Muscle of back (tissue), 11 donors: ENCODE data around the gene DPYSL5. TPM values are rescaled to one million over a fixed set of nuclear protein-coding genes. Genes with fewer than 3 reads are reported as not detected.
A peak's percentile ranks its signal among the peaks of the same experiment; 100 is the strongest.

Experiments
- DNase-seq, 3 donors: peaks; one replicate each; pipeline versions ENCODE4 v3.0.0 to v3.0.0-alpha.2; 2013
- polyA plus RNA-seq, 10 donors: library from polyadenylated mRNA; unstranded; fragments of 120-200 nt; gene quantifications; one replicate each; pipeline ENCODE4 v1.2.1, GENCODE V29; 2013; ENCODE audit not compliant: insufficient read length in 10 of 10

The DPYSL5 gene
- polyA plus RNA-seq, 10 donors = 11.1 to 32.7 (median 22.1) TPM

DNA sequence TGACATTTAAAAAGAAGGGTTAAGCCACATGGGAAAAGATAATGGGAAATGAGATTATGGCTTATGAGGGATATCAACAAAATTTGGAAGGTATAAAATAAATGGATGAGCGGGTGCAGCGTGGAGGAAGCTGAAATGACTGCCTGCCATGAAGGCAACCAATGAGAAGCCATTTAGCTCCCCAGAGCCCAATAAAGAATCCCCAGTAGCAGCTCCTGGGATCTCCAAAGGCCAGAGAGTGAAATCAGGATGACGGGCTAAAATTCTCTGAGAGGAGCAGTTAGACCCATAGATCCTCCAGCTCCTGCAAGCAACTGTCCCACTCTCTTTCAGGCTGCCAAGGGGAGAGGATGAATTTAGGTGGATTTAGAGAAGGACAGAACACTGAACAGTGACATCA is 109.6 kb downstream of the DPYSL5 start:
- DNase-seq = no peak

GRCh38 chr2:26959331-26959730 is 111.4 kb downstream of the DPYSL5 start:
- no peak for DNase-seq

DNA sequence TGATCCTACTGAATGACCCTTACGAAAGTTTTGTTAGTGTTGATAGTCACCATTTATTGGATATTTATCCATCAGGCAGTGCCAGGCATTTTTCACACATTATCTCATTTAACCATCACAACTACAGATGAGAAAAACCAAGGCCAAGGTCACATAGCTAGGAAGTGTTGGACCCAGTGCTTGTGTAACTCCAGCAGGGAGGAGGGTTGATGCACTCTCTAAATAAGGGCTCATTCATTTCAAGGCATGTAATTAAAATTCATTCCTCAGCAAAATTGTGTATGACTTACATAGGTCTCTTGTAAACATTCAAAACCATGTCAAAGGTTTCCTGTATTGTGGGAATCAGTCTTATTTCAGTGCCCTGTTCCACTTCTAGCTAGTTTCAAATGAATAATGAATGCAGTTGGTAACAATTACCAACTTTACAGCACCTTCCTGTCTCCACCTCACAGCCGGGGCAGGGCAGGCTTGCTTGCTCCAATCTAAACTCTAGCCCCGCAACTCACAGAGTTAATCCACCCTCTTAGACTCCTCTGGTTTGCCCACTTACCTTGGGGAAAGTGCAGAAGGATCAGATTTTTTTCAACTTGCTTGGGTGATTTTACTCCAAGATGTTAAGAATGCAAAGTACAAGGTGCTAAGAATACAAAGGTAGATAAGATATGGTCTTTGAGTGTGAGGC is 116.7 kb downstream of the DPYSL5 start:
- no peak for DNase-seq

GRCh38 chr2:26968001-26968400 is 120.1 kb downstream of the DPYSL5 start:
- DNase-seq = no peak

GRCh38 chr2:26969077-26969844 is 121.3 kb downstream of the DPYSL5 start:
- DNase-seq = no peak

DNA sequence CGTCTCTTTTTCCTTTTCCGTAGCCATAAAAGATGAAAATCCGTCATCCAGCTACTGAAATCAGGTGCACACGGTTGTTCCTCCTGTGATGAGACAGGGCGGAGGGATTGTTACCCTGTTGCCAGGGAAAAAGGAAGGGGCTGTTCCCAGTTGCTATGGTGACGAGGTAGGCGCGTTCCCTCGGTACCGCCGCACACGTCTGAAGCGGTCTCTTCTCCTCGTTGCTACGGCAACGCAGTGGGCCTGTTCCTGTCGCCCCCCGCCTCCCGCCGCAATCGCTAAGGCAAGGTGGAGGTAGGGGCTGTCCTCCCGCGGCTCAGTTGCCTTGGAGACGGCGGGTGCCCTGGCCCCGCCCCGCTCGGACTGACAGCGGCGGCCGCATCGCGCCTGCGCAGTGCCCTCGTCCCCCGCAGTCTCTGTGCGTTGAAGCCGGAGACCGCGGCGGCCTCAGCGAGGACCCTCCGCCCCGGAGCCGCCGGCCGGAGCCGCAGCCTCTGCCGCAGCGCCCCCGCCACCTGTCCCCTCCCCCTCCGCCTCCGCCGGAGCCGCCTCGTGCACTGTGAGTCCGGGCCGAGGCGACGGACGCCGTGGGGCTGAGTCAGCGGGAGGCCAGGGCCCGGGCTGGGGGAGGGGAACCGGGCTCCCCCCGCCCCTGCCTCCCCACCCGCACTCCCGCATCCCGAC is 122.5 kb downstream of the DPYSL5 start, which contains the start of gene MAPRE3:
TSS of gene MAPRE3 (plus strand) at position 394 of the 684 bp plus-strand sequence. CDS start 51,582 bp downstream, outside the sequence.
- peak; percentile 53 to 92 (median 79) for DNase-seq

DNA sequence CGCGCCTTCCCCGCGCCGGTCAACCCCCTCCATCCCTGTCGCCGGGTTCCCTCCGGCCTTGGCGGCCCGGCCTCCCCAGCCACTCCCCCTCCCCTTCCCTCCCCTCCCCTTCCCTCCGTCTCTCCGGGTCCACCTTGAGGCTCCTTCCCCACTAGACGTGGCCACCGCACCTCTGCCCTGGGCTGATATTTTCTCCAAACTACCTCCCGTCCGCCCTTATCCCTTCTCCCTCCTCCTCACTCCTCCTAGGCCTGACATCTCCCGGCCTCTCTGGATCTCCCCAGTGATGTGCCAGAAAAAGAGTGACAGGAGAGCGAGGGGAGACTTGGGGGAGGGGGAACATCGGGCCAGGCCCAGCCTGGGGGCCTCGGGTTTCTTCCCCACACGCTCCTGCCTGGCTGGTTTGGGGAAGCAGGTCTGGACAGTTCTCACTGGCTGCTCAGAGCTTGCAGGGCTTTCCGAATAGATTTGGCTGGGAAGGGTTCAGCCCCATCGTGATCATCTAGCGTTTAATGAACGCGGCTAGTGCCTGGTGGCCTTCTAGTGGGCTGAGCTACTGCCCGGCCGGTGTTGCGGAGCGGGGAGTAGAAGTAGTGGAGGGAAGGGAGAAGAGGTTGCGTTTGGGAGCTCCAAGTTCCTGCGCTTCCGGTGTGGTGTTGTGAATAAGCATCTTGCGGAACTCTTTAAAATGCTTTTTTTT is 123.1 kb downstream of the DPYSL5 start:
- DNase-seq = peak in 1 of 3 donors; percentile 48

- peak in 1 of 3 donors; percentile 7 for DNase-seq
Measured at GRCh38 chr2:26971911-26972786, 124.2 kb downstream of the DPYSL5 start.

DNA sequence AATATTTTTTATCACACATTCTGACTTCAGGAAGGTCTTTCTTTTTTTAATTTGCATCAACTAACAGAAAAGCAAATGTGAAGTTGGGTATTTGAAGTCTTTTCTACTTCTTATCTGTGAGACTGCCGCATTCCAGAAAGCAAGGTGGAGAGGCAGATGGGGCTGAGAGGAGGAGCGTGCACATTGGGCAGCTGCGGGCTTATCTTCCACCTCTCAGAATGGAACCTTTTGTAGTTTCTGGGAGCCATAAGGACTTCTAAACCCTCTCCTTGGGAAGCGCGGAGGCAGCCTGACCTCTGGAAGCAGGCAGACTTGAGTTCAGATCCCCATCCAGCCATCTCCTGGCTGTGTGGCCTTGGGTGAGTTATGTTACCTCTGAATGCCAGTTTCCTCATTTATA is 126.4 kb downstream of the DPYSL5 start:
- DNase-seq = no peak

GRCh38 chr2:26975102-26975501 is 127.2 kb downstream of the DPYSL5 start:
- DNase-seq = no peak

- DNase-seq = no peak
Measured at GRCh38 chr2:26975656-26976055, 127.7 kb downstream of the DPYSL5 start.

DNA sequence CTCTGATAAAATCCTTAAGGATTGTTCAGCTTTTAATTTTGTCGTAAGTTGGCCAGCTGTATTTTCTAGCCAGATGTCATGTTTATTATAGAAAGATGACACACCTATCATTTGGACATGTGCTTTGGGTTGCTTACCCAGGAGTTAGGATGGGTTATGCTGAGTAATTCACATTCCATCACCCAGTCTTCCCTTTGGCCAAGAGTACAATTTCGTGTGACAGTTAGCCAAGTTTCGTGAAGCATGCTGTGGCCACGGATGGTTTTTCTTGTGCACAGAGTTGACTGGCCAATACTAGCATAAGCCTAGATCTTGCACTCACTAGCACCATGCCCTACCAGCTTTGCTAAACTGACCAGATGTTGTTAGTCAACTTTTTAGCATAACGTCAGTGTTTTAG is 128.3 kb downstream of the DPYSL5 start:
- no peak for DNase-seq

DNA sequence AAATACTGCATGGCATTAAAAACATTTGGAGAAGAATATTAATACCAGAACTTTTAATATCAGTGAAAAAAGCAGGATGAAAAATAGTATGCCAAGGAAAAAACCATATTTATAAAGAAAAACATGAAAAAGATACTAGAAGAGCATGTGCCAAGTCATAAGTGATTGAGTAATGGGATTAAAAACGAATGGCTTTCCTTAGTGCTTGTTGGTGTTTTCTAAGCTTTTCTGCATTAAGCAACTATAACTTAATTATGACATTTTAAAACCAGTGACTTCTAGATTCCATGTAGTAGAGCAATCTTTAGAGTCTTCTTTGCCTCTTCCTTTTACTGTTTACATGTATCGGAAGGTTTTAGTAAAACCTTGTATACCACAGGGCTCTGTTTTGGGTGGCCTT is 129.1 kb downstream of the DPYSL5 start:
- DNase-seq = no peak

DNA sequence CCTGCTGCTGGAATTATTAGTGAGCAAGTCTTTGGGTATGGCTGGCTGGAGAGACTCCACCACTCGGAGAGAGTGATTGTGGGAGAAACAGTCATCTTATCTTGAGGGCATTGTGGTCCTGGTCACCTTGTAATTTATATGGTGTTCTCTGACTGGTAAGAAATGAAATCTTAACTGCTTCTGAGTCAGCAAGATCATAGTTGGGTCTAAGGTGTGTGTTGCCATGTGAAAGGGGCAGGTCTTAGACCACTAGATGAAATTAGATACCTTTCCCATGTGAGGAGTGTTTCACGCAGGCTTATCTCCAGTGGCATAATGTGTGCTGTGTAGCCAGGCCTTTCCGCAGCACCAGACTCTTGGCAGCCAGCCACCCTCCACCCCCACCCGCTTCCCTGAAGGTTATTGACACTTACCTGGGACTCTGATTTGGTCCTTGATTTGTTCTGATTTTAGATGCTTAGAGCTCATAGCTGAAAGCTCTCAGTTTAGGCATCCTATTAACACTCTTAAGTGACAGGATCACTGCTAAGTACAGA is 130.2 kb downstream of the DPYSL5 start:
- no peak for DNase-seq

GRCh38 chr2:26979741-26980140 is 131.8 kb downstream of the DPYSL5 start:
- DNase-seq = no peak

GRCh38 chr2:26980971-26981370 is 133.0 kb downstream of the DPYSL5 start:
- DNase-seq = no peak

- DNase-seq = peak in 2 of 3 donors; percentile 27 to 29
Measured at GRCh38 chr2:26982102-26982742, 134.3 kb downstream of the DPYSL5 start.

DNA sequence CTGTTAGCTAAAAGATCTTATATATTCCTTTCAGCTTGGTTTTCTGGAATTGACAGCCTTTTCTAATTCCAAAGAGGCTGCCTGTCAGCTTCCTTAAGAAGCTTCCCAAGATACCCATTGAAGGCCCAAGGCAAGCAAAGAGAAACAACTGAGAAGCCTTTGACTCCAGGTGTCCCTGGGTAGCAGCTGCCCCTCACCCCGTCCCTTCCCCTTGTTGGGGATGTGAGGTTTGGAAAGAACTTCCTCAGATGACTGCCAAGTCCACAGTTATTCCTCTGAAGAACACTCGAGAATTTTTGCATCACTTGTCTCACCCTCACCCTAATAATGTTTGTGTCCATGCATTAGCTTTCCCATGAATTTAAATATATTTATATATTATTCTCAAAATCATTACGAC is 135.8 kb downstream of the DPYSL5 start:
- no peak for DNase-seq

GRCh38 chr2:26985807-26986206 is 137.9 kb downstream of the DPYSL5 start:
- DNase-seq = no peak

DNA sequence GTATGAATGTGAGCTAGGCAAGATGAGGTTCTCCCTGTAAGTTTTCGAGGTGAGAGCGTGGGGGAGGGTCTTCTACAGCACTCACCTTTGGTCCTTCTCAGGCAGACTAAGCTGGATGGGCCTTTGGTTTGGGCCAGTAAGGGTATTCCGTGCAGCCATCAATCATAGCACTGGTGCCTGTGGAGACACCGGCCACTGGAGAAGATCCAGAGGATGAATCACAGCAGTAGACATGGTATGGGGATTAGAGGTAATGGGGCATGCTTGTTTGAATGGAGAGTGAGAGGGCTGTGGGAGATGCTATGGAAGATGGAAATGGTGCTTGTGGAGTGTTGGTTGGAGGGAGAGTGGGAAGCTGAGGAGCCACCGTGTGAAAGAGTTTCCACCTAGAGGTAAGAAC is 138.6 kb downstream of the DPYSL5 start:
- no peak for DNase-seq
